GM21367 (cell line): ENCODE measurements around the gene C9orf43.
"Not testable (repeated sequence)": the region's sequence is repeated elsewhere in the genome, so short reads cannot be mapped to it uniquely, and the experiment has no call there.

Experiments
- ATAC-seq: cut with Tn5 transposase; IDR thresholded peaks from one replicate; pipeline ENCODE4 v1.9.1; 2021; ENCODE audit not compliant: unreplicated experiment

C9orf43 gene

GRCh38 chr9:113380869-113381378 is 29.6 kb upstream of the C9orf43 start:
- ATAC-seq, result peak; percentile 54

- not testable (repeated sequence) for ATAC-seq
These were observed 29.1 kb upstream of the C9orf43 start for GRCh38 chr9:113381441-113381840.

- no peak for ATAC-seq
These were observed 28.6 kb upstream of the C9orf43 start for GRCh38 chr9:113381909-113382411.

- ATAC-seq, result no peak
These were observed 23.8 kb upstream of the C9orf43 start for GRCh38 chr9:113386571-113387393.

DNA sequence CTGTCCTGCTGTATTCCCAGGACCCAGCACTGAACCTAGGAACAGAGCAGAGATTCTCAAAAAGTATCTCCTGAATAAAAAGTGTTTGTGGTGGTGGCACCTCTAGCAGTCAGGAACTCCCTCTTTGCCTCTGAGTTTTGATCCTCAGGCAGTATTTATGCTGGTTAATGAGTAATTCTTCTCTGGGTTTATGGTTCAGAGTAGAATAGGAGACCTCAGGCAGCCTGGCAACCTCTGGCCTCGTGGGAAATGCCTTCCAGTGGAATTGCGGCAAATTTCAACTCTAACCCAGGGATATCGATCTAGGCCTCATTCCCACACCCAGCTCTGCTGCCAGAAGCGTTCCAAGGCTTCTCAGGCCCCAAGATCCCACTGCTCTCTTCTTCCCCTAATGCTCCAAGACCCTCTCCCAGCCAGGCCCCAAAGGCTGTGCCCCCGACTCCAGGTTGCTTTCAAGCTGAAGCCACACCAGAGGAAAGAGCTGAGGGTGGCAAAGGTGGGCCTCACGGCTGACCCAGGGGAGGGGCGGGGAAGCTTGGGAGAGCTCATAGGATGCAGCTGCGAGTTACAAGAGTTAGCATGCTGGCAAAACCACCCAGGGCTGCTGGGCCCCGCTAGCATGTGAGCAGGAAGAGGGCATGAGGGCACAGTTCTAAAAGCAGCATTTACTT is 22.9 kb upstream of the C9orf43 start:
- no peak for ATAC-seq

DNA sequence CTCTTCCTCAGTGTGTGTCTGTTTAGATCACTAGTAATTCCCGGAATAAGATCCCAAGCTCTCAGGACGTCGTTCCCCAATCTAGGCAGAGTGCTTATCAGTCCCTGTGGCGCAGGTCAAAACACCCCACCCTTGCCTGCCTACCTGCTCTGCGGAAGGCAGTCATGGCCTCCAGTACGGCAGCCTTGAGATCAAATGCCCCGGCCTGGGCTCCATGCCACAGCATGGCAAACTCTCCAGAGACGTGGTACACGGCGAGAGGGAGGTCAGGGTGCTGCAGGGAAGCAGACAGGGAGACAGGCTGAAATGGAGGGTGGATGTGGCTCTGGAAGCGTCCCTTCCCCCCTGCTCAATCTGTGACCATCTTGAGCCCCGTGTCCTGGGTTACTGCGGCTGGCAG is 21.7 kb upstream of the C9orf43 start:
- no peak for ATAC-seq

DNA sequence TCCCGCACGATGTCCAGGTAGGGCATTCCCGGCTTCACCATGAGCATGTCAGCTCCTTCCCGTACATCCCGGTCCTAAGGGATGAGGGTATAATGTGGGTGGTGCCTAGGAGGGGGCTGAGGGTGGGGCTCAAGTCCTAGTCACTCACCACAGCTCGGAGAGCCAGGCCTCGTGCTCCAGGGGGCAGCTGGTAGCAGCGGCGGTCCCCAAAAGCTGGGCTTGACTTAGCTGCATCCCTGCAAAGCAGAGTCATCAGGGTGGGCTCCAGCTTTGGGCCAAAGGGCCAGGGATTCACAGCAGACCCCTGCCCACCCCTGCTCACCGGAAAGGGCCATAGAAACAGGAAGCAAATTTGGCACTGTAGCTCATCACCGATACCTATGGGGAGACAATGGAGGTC is 21.1 kb upstream of the C9orf43 start:
- ATAC-seq, result no peak

- ATAC-seq, result no peak
These were observed 20.2 kb upstream of the C9orf43 start for GRCh38 chr9:113390192-113390960.

- ATAC-seq, result no peak
These were observed 18.6 kb upstream of the C9orf43 start for GRCh38 chr9:113391917-113392316.

DNA sequence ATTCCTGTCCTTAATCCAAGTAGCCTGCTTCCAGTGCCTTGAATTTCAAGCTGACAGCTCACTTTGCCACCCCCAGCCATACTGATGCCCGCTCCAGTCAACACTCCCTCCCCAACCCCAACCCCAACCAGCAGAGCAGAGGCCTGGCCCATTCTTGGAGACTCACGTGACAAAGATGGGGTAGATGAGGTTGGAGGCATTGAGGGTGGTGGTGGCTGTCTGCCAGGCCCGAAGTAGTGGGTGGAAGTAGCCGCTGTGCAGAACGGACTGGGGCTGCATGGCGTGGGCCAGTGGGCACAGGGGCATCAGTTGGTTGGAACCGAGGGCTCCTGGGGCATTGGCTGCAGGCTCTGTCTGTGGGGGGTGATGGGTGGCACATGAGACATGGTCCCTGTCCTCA is 17.3 kb upstream of the C9orf43 start:
- ATAC-seq, result no peak

- no peak for ATAC-seq
These were observed 15.3 kb upstream of the C9orf43 start for GRCh38 chr9:113395000-113395861.

DNA sequence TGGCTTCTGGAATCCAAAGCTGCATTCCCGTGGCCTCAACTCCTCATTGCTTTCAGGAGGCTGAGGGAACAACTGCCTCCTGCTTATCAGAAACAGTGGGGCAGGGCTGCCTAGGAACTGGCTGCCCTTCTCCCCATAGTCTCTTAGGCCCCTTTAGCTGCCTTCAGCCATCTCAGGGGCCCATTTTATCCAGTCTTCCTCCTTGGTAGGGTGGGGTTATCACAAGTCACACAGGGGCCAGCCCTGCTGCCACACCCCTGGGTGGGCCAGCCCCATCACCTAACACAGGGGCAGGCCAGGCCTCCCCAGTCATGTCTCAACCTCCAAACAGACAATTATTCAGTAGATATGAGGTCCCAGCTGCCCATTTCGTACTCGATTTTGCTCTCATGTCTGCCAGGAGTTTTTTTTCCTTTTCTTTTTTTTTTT is 13.3 kb upstream of the C9orf43 start:
- ATAC-seq, result no peak

DNA sequence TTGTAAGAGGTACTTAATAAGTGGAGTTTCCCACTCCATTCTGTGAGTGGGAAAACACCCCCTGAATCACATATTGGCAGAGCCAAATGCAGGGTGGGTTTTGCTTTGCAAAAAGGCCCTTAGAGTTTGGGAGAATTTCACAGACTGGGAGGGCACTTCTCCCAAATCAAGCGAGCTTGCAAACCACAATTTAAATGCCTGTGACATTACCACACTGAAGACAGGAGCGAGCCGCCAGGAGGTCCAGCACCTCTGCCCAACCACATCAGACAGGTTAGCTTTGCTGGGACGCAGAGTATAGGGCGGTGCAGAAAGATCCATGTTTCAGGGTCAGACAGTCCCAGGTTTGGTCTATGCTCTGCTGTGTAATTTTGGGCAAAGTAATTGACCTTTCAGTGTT is 11.8 kb upstream of the C9orf43 start:
- no peak for ATAC-seq

GRCh38 chr9:113399646-113400200 is 10.8 kb upstream of the C9orf43 start:
- ATAC-seq, result no peak

GRCh38 chr9:113401027-113401792 is 9.3 kb upstream of the C9orf43 start, which contains the start of gene ALAD:
TSS of gene ALAD (minus strand) at chr9:113401284. CDS start at chr9:113393559, 7,725 bp downstream.
- peak; percentile 95 for ATAC-seq

DNA sequence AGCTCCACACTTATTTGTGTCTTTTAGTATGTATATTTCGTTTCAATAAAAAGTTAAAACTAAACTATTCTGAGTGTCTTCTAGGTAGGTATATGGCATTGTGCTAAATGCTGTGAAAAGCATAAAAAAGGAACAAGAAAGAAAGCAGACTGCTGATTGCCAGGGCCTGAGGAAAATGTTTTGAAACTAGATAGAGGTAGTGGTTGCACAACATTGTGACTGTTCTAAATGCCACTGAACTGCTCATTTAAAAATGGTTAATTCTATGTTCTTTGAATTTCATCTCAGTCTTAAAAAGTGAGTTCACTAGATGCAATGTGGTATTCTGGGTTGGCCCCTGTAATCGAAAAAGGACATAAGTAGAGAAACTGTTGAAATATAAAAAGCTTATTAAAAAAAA is 6.9 kb upstream of the C9orf43 start:
- no peak for ATAC-seq

GRCh38 chr9:113406353-113406752 is 4.2 kb upstream of the C9orf43 start:
- ATAC-seq, result not testable (repeated sequence)

DNA sequence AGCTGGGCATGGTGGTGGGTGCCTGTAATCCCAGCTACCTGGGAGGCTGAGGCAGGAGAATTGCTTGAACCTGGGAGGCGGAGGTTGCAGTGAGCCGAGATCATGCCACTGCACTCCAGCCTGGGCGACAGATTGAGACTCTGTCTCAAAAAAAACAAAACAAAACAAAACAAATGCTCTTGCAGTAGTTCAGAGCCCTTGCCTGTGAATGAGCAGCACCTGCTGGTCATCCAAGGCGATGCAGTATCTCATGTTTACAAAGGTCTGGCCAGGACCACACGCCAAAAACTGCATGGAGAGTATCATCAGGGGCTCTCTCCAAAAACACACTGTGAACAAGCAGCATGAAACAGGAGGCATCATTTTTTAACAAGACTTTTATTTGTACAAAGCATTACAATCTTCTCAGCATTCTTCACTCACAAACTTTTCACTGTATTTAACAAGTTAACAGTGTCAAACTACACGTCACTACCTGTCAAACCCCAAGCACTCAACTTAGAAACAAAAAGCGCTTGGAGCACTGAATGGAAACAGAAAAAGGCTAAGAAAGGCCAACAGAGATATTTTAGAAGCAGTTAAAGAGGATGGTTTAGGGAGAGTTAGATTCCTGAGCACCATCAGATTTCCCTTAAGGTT is 3.6 kb upstream of the C9orf43 start:
- not testable (repeated sequence) for ATAC-seq

GRCh38 chr9:113409481-113409880 is 1.1 kb upstream of the C9orf43 start:
- ATAC-seq, result no peak
